GM19035 (cell line): ENCODE measurements around the gene RASD1.
"Not testable (repeated sequence)": the region's sequence is repeated elsewhere in the genome, so short reads cannot be mapped to it uniquely, and the experiment has no call there.

Source experiments
- ATAC-seq: cut with Tn5 transposase; IDR thresholded peaks from one replicate; pipeline ENCODE4 v1.9.1; 2021; ENCODE audit not compliant: unreplicated experiment

Gene RASD1

GRCh38 chr17:17472333-17472920 lies 23.8 kb downstream of the RASD1 start:
- no peak for ATAC-seq

DNA sequence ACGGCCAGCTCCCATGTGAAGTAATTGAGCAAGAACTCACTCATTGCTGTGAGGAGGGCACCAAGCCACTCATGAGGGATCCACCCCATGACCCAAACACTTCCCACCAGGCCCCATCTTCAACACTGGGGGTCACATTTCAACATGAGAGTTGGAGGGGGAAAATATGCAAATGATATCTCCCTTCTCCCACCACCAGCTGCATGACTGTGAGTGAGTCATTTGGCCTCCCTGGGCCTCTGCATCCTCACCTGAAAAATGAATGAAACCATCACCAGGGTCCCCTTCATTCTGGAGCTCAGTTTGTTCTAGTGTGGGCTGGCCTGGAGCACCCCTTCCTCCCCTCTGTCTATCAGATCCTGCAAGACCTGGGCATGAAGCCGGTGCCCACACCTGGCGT lies 26.2 kb downstream of the RASD1 start:
- ATAC-seq = no peak

GRCh38 chr17:17469358-17469757 lies 26.8 kb downstream of the RASD1 start:
- no peak for ATAC-seq

DNA sequence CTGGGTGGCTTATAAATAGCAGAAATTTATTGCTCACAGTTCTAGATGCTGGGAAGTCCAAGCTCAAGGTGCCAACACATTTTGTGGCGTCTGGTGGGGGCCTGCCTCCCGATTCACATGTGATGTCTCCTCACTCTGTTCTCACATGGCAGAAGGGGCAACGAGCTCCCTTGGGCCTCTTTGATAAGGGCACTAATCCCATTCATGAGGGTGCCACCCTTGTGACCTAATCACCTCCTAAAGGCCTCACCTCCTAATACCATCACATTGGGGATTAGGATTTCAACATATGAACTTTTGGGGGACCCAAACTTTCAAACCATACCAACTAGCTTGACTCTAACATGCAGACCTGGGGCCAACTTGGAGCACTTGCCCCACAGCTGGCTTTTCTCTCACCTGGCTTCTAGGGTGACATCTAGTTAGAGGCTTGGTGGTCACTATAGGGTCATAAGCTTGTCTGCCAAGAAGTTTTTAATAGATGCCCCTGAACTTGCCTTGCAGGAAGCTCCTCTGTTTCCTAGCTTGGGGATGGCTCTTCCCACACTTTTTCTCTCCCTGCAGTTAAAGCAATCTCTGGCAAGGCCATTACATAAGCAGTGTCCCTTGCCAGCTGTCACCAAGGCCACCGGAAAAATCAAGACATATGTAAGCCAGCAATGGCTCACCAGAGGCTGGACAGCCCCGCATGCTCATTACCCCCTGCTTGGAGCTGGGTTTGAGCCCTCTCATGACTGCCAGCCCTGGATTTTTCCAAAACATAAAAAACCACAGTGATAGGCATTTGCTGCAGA lies 27.8 kb downstream of the RASD1 start:
- ATAC-seq = no peak

- ATAC-seq = no peak
These were observed 28.5 kb downstream of the RASD1 start for GRCh38 chr17:17467720-17468119.

DNA sequence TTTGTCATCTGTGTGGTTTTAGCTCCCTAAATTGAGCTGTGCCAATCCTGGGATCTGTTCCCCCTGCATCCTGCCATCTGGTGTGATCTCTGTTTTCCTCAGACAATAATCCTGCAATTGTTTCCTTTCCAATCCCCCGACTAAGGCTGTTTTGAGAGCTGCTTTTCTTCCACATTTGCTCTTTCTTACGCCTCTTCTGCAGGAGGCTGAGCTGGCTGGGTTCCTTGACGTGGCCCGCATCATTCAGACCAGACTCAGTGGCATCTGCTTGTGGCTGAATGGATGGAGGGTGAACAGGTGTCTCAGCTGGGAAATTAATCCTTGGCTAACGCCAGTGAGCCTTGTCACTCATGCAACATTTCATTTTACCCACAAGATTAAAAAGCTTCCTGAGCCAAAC lies 29.2 kb downstream of the RASD1 start:
- no peak for ATAC-seq

GRCh38 chr17:17466511-17466910 lies 29.7 kb downstream of the RASD1 start:
- ATAC-seq = no peak

GRCh38 chr17:17465878-17466277 lies 30.3 kb downstream of the RASD1 start:
- ATAC-seq = not testable (repeated sequence)

DNA sequence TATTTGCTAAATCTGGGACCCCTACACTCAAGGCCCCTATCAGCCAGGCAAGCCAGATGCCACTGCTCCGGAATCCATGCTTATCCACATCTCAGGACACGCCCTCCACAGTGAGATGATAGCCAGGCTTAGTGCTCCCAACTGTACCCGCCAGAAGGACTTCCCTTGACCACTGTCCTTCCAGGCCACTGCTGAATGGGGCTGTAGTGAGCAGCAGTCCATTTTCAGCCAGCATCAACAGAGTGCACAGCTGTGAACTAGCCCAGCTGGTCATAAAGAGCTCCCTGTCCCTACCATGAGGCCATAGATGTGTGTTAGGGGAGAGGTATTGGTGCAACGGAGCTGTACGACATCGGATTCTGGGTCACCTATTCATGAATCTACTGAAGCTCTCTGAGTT lies 32.4 kb downstream of the RASD1 start:
- ATAC-seq = no peak

- ATAC-seq = no peak
These were observed 34.0 kb downstream of the RASD1 start for GRCh38 chr17:17462048-17462824.

DNA sequence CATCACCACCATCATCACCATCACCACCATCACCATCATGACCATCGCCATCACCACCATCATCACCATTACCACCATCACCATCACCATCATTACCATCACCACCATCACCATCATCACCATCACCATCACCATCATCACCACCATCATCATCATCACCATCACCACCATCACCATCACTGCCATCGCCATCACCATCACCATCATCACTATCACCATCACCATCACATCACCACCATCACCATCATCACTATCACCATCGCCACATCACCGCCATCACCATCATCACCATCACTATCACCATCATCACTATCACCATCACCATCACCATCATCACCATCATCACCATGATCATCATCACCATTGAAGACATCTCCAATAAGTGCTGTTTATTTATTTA lies 36.2 kb downstream of the RASD1 start:
- no peak for ATAC-seq

GRCh38 chr17:17457680-17458079 lies 38.5 kb downstream of the RASD1 start:
- ATAC-seq = no peak

- no peak for ATAC-seq
These were observed 39.9 kb downstream of the RASD1 start for GRCh38 chr17:17456251-17456650.

GRCh38 chr17:17455173-17455572 lies 41.0 kb downstream of the RASD1 start:
- no peak for ATAC-seq

DNA sequence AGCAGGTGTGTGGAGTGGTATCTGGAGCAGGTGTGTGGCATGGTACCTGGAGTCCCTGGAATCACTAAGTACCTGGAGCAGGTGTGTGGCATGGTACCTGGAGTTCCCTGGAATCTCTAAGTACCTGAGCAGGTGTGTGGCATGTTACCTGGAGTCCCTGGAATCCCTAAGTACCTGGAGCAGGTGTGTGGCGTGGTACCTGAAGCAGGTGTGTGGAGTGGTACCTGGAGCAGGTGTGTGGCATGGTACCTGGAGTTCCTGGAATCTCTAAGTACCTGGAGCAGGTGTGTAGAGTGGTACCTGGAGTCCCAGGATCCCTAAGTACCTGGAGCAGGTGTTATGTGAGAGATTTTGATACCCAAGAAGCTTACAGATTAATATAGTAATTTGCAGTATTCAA lies 41.5 kb downstream of the RASD1 start:
- ATAC-seq = not testable (repeated sequence)

DNA sequence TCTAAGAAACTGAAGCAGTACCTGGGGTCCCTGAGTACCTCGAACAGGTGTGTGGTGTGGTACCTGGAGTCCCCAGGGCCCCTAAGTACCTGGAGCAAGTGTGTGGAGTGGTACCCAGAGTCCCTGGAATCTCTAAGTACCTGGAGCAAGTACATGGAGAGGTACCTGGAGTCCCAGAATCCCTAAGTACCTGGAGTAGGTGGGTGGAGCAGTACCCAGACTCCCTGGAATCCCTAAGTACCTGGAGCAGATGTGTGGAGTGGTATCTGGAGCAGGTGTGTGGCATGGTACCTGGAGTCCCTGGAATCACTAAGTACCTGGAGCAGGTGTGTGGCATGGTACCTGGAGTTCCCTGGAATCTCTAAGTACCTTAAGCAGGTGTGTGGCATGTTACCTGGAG lies 41.9 kb downstream of the RASD1 start:
- ATAC-seq = no peak

DNA sequence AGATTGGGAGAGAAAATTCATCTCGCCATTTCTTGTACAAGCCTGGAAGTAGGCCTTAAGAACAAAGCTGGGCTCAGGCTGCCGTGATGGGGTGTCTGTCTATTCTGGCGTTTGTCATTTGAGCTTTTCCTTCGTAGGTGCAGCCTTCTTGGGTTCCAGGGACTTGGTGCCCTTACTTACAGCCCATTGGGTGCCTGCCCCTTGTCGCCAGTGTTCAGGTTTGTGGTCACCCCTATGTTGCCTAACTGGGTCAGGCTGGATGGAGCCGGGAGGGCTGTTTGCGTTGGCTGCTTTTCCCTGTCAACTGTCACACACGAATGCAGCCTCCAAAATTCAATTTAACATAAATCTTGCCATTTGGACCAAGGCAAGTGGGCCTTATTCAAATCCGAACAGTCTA lies 43.1 kb downstream of the RASD1 start:
- ATAC-seq = no peak

DNA sequence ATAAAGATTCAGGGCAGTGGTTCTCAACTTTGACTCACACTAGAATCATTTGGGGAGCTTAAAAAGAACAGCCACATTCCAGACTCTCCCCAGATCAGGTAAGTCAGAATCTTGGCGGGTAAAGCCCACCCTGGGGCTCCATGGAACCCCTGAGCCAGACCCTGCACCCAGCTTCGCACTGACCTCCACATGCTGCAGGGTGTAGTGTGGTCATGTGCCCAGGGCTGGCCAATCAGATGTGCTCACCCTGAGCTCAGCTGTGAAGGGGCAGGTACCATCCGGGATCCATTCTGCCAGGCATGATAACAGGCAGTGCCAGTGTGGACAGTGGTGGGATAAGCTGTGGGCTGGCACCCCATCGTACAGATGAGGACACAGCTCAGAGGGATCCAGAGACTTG lies 47.5 kb downstream of the RASD1 start:
- ATAC-seq = no peak

DNA sequence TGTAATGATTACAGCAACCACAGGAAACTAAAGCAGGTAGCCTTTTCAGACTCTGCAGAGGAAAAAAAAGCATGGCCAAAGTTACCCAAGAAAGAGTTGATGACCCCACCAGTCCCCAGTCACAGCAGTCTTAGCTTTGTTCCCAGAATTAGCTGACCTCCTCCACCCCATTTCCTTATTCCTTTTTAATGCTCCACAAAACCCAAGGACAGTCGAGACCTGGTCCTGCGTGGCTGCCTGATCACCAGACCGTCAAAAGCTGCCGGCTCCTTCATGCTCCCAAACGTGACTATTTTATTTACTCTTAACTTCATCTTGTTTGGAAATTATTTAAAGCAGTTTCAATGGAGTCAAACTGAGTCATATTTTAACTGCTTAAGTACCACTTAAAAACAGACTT lies 48.1 kb downstream of the RASD1 start:
- ATAC-seq = no peak

GRCh38 chr17:17447264-17447663 lies 48.9 kb downstream of the RASD1 start:
- ATAC-seq = no peak

- ATAC-seq = no peak
These were observed 49.5 kb downstream of the RASD1 start for GRCh38 chr17:17446666-17447155.
